GM23248 (cell line): Measurements from ENCODE around the gene GRID2. TPM values are rescaled to one million over a fixed set of nuclear protein-coding genes. Genes with fewer than 3 reads are reported as not detected.

Experiments used
- DNase-seq: peaks from one replicate; pipeline ENCODE4 v3.0.0-alpha.2; 2015
- H2AFZ ChIP-seq: fragments of 200-600 bp; sonication (generic); 2 replicates; pipeline ENCODE4 v1.6.1; 2016; ENCODE audit warnings: antibody characterized with exemption
- H3F3A ChIP-seq: fragments of 200-600 bp; sonication (generic); 2 replicates; pipeline ENCODE4 v1.6.1; 2016; ENCODE audit warnings: mild to moderate bottlenecking, antibody characterized with exemption, mixed run types; ENCODE audit not compliant: insufficient read depth
- H3K27ac ChIP-seq: fragments of 200-600 bp; sonication (generic); 2 replicates; pipeline ENCODE4 v1.5.1; 2016; ENCODE audit warnings: mild to moderate bottlenecking
- H3K27me3 ChIP-seq: fragments of 200-600 bp; sonication (generic); replicated peaks from 2 replicates; pipeline ENCODE4 v1.6.1; 2016; ENCODE audit warnings: mild to moderate bottlenecking; ENCODE audit not compliant: insufficient read depth
- H3K36me3 ChIP-seq: fragments of 200-600 bp; sonication (generic); 2 replicates; pipeline ENCODE4 v1.6.1; 2016; ENCODE audit warnings: low read depth, mild to moderate bottlenecking
- H3K4me1 ChIP-seq: fragments of 200-600 bp; sonication (generic); 2 replicates; pipeline ENCODE4 v1.6.1; 2016; ENCODE audit warnings: mild to moderate bottlenecking; ENCODE audit not compliant: insufficient read depth
- H3K4me2 ChIP-seq: fragments of 200-600 bp; sonication (generic); one replicate; pipeline ENCODE4 v1.6.1; 2016; ENCODE audit warnings: mild to moderate bottlenecking; ENCODE audit not compliant: unreplicated experiment
- H3K4me3 ChIP-seq: fragments of 200-600 bp; sonication (generic); 2 replicates; pipeline ENCODE4 v1.5.1; 2016; ENCODE audit warnings: mild to moderate bottlenecking
- H3K79me2 ChIP-seq: fragments of 200-600 bp; sonication (generic); 2 replicates; pipeline ENCODE4 v1.6.1; 2016; ENCODE audit warnings: mild to moderate bottlenecking; ENCODE audit not compliant: insufficient read depth
- H3K9ac ChIP-seq: fragments of 200-600 bp; sonication (generic); 2 replicates; pipeline ENCODE4 v1.6.1; 2016; ENCODE audit warnings: mild to moderate bottlenecking
- H3K9me2 ChIP-seq: fragments of 200-600 bp; sonication (generic); 2 replicates; pipeline ENCODE4 v1.6.1; 2016; ENCODE audit warnings: mixed run types, mild to moderate bottlenecking, moderate library complexity; ENCODE audit not compliant: insufficient read depth
- H3K9me3 ChIP-seq: fragments of 200-600 bp; sonication (generic); one replicate; pipeline ENCODE4 v1.6.1; 2017; ENCODE audit warnings: low read depth
- H4K20me1 ChIP-seq: fragments of 200-600 bp; sonication (generic); 2 replicates; pipeline ENCODE4 v1.6.0; 2016; ENCODE audit not compliant: insufficient read depth
- EZH2 ChIP-seq: fragments of 200-600 bp; sonication (generic); IDR thresholded peaks from 2 replicates; pipeline ENCODE4 v1.6.1; 2018; ENCODE audit warnings: antibody characterized with exemption, mild to moderate bottlenecking; ENCODE audit not compliant: insufficient read depth, poor library complexity, severe bottlenecking
- EZH2phosphoT487 ChIP-seq: fragments of 200-600 bp; sonication (generic); IDR thresholded peaks from 2 replicates; pipeline ENCODE4 v1.6.1; 2018; ENCODE audit warnings: antibody characterized with exemption, moderate library complexity, mild to moderate bottlenecking, low read depth; ENCODE audit not compliant: insufficient read depth
- WGBS, 2 experiments: methylation state at CpG; one replicate each; pipeline ENCODE4 v1.1.6; 2015 to 2017; ENCODE audit warnings: low lambda C conversion rate in 2 of 2, low coverage in 1 of 2; ENCODE audit errors: missing lambda C conversion rate in 2 of 2; 5-methylcytosine and 5-hydroxymethylcytosine counted together
- in situ Hi-C: fragments of 300-500 bp; cut with MboI; formaldehyde crosslinking; loops from 2 replicates; pipeline ENCODE4 v1.15.0; 2020
- polyA plus RNA-seq: library from polyadenylated mRNA; unstranded; fragments of >200 nt; fragmentation: Nextera tagmentation; extraction: Ambion mirVana; gene quantifications from 2 replicates; pipeline ENCODE4 v1.2.1, GENCODE V29; 2016
- total RNA-seq: library from RNA; depleted of rRNA; stranded (reverse); fragments of >200 nt; shearing (Covaris generic); gene quantifications from 2 replicates; pipeline ENCODE4 v1.2.3, GENCODE V29; 2014

GRID2 gene
- total and polyA plus RNA-seq, 2 experiments from 2014 or later, result not detected

- TF ChIP-seq EZH2 (no peak), EZH2phosphoT487 (no peak)
- no peak for DNase-seq
- H3K9me2 ChIP-seq, result no peaks in the 10 kb centered on the region
- no peak overlapping the region for H3K9ac ChIP-seq
- no peaks in the 10 kb centered on the region for H3F3A ChIP-seq
- in situ Hi-C loops, result no loop called here
- H4K20me1 ChIP-seq, result no peaks in the 10 kb centered on the region
- H3K9me3 ChIP-seq, result no peaks in the 10 kb centered on the region
- H3K36me3 ChIP-seq, result no peaks in the 10 kb centered on the region
- no peak overlapping the region for H3K4me3 ChIP-seq
- H2AFZ ChIP-seq, result no peak overlapping the region
- WGBS, 2 experiments, result 51 to 53% methylated on average over 2 of the region's 2 CpGs
- H3K79me2 ChIP-seq, result no peaks in the 10 kb centered on the region
- no peaks in the 10 kb centered on the region for H3K4me1 ChIP-seq
- no peak overlapping the region for H3K4me2 ChIP-seq
- H3K27me3 ChIP-seq, result no peaks in the 10 kb centered on the region
- no peak overlapping the region for H3K27ac ChIP-seq
These were observed 691.0 kb downstream of the GRID2 start for GRCh38 chr4:92994727-92995126.

GRCh38 chr4:92996533-92996932 lies 692.8 kb downstream of the GRID2 start:
- H3K27me3 ChIP-seq, result no peaks in the 10 kb centered on the region
- H3K9me2 ChIP-seq, result no peaks in the 10 kb centered on the region
- in situ Hi-C loops, result no loop called here

GRCh38 chr4:93000910-93001309 lies 697.1 kb downstream of the GRID2 start:
- H3K9ac ChIP-seq, result no peak overlapping the region
- no peak overlapping the region for H3K4me2 ChIP-seq
- no peaks in the 10 kb centered on the region for H4K20me1 ChIP-seq
- H2AFZ ChIP-seq, result no peak overlapping the region
- TF ChIP-seq EZH2phosphoT487, result no peak
- TF ChIP-seq EZH2, result no peak
- H3K9me2 ChIP-seq, result no peaks in the 10 kb centered on the region
- H3K36me3 ChIP-seq, result no peaks in the 10 kb centered on the region
- no peaks in the 10 kb centered on the region for H3K79me2 ChIP-seq
- no peaks in the 10 kb centered on the region for H3K9me3 ChIP-seq
- H3F3A ChIP-seq, result no peaks in the 10 kb centered on the region
- no peak for DNase-seq
- H3K27ac ChIP-seq, result no peak overlapping the region
- in situ Hi-C loops, result no loop called here
- no peak overlapping the region for H3K4me3 ChIP-seq
- no peaks in the 10 kb centered on the region for H3K27me3 ChIP-seq
- H3K4me1 ChIP-seq, result no peaks in the 10 kb centered on the region

More at GRCh38 chr4:92996533-92996932, 692.8 kb downstream of the GRID2 start:
- Histone ChIP-seq H3K4me3 (no peak overlapping the region), H3K36me3 (no peaks in the 10 kb centered on the region), H4K20me1 (no peaks in the 10 kb centered on the region), H3F3A (no peaks in the 10 kb centered on the region), H3K79me2 (no peaks in the 10 kb centered on the region), H3K27ac (no peak overlapping the region), H3K9ac (no peak overlapping the region), H3K9me3 (no peaks in the 10 kb centered on the region), H3K4me2 (no peak overlapping the region), H2AFZ (no peak overlapping the region), H3K4me1 (no peaks in the 10 kb centered on the region)
- DNase-seq, result no peak
- TF ChIP-seq EZH2phosphoT487, result no peak
- no peak for TF ChIP-seq EZH2
- 40 to 41% methylated on average over 2 of the region's 2 CpGs for WGBS, 2 experiments

GRCh38 chr4:93002240-93002639 lies 698.5 kb downstream of the GRID2 start:
- H3K9ac ChIP-seq, result no peak overlapping the region
- H3K9me2 ChIP-seq, result no peaks in the 10 kb centered on the region
- no peaks in the 10 kb centered on the region for H3K4me1 ChIP-seq
- no peak overlapping the region for H2AFZ ChIP-seq
- H3K9me3 ChIP-seq, result no peaks in the 10 kb centered on the region
- no peak overlapping the region for H3K4me3 ChIP-seq
- no peak for TF ChIP-seq EZH2phosphoT487
- TF ChIP-seq EZH2, result no peak
- no peaks in the 10 kb centered on the region for H3K79me2 ChIP-seq
- H3K27me3 ChIP-seq, result no peaks in the 10 kb centered on the region
- no peak for DNase-seq
- H4K20me1 ChIP-seq, result no peaks in the 10 kb centered on the region
- no peak overlapping the region for H3K27ac ChIP-seq
- H3F3A ChIP-seq, result no peaks in the 10 kb centered on the region
- WGBS, 2 experiments, result 47 to 51% methylated on average over 4 of the region's 4 CpGs
- no peaks in the 10 kb centered on the region for H3K36me3 ChIP-seq
- H3K4me2 ChIP-seq, result no peak overlapping the region
- in situ Hi-C loops, result no loop called here

- WGBS, 2 experiments, result 52 to 61% methylated on average over 2 of the region's 2 CpGs
- Histone ChIP-seq H2AFZ (no peak overlapping the region), H3K9ac (no peak overlapping the region), H3F3A (no peaks in the 10 kb centered on the region), H3K27ac (no peak overlapping the region), H3K9me2 (no peaks in the 10 kb centered on the region), H3K36me3 (no peaks in the 10 kb centered on the region), H3K27me3 (no peaks in the 10 kb centered on the region), H3K4me2 (no peak overlapping the region), H3K4me3 (no peak overlapping the region), H3K4me1 (no peaks in the 10 kb centered on the region), H4K20me1 (no peaks in the 10 kb centered on the region), H3K79me2 (no peaks in the 10 kb centered on the region), H3K9me3 (no peaks in the 10 kb centered on the region)
- TF ChIP-seq EZH2, result no peak
- no peak for TF ChIP-seq EZH2phosphoT487
- in situ Hi-C loops, result no loop called here
- DNase-seq, result no peak
These were observed 712.6 kb downstream of the GRID2 start for GRCh38 chr4:93016350-93016749.
